Dermis lymphatic vessel endothelial cell (primary cell): ENCODE data around the gene TMEM217. TPM values are rescaled to one million over a fixed set of nuclear protein-coding genes. Genes with fewer than 3 reads are reported as not detected.

Source experiments
- total RNA-seq: library from RNA; depleted of rRNA; stranded (reverse); fragments of >200 nt; gene quantifications from 2 replicates; pipeline ENCODE4 v1.2.1, GENCODE V29; 2014

The TMEM217 gene
- 5.8 and 6.8 TPM in 2 replicates for total RNA-seq

GRCh38 chr6:37257634-37258404 is at the start of gene TMEM217, which contains the start of gene TBC1D22B:
Gene TMEM217, minus strand, starts transcription at chr6:37258144. Its CDS starts 39,114 bp downstream, at chr6:37219030.
Gene TBC1D22B, plus strand, starts transcription at chr6:37257772. Its CDS starts 146 bp downstream, at chr6:37257918.

DNA sequence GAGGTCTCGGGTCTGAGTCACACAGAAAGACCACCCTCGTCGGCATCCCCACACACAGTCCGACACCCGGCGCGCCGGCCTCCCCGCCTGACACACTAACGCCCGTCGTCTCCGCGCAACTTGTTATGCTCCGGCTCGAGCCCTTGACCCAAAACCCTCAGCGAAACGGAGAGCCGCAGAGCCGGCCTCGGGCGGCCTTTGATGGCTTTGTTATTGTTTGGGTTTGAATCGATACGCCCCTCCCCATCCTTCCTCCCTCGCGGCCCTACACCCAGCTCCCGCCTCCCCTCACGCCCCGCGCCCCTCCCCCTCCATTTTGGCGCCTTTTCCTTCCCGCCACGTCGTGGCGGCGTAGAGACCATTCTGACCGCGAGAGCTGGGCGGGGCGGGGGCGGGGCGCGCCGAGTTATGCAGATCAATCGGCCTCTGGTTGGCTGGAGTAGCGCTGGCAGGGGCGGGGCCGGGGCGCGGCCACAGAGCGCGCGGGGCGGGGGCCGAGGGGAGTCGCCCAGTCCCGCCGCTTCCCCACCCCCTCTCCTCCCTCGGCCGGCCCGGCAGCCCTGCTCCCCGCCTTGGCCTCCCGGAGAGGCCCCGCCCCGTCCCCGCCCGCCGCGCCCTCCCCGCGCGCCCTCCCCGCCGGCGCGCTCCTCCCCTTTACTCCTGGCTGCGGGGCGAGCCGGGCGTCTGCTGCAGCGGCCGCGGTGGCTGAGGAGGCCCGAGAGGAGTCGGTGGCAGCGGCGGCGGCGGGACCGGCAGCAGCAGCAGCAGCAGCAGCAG is 88.3 kb downstream of the TMEM217 start, which contains the start of gene PIM1:
Gene PIM1, plus strand, starts transcription at position 657 of the 777 bp plus-strand sequence. CDS start 424 bp downstream, outside the sequence.

Other genes starting within 250 kb of the TMEM217 start
- gene PIM1, start 88.0 kb downstream of the TMEM217 start, total RNA-seq, result 0.52 and 0.54 TPM in 2 replicates
- gene TBC1D22B, start 372 bp downstream of the TMEM217 start, total RNA-seq, result 8.1 and 9.3 TPM in 2 replicates
- 31.2 and 37.5 TPM in 2 replicates for gene RNF8, start 95.8 kb upstream of the TMEM217 start, total RNA-seq
- 26.9 and 31.6 TPM in 2 replicates for gene CMTR1, start 175.1 kb upstream of the TMEM217 start, total RNA-seq
- gene CCDC167, start 241.7 kb upstream of the TMEM217 start, total RNA-seq, result 10.5 and 11.8 TPM in 2 replicates